Lower leg skin (tissue), 3 donors: ENCODE measurements around the gene TRMT112.

ENCODE experiments used
- CTCF ChIP-seq, 3 donors: fragments of 450-650 bp; IDR thresholded peaks; one replicate each; pipeline ENCODE4 v1.5.1; 2016; ENCODE audit warnings: antibody characterized with exemption in 3 of 3, mild to moderate bottlenecking in 3 of 3, moderate library complexity in 2 of 3
- POLR2A ChIP-seq, 2 donors: fragments of 450-650 bp; IDR thresholded peaks; one replicate each; pipeline ENCODE4 v1.6.1; 2016 to 2017; ENCODE audit warnings: antibody characterized with exemption in 2 of 2, mild to moderate bottlenecking in 1 of 2, moderate library complexity in 1 of 2

DNA sequence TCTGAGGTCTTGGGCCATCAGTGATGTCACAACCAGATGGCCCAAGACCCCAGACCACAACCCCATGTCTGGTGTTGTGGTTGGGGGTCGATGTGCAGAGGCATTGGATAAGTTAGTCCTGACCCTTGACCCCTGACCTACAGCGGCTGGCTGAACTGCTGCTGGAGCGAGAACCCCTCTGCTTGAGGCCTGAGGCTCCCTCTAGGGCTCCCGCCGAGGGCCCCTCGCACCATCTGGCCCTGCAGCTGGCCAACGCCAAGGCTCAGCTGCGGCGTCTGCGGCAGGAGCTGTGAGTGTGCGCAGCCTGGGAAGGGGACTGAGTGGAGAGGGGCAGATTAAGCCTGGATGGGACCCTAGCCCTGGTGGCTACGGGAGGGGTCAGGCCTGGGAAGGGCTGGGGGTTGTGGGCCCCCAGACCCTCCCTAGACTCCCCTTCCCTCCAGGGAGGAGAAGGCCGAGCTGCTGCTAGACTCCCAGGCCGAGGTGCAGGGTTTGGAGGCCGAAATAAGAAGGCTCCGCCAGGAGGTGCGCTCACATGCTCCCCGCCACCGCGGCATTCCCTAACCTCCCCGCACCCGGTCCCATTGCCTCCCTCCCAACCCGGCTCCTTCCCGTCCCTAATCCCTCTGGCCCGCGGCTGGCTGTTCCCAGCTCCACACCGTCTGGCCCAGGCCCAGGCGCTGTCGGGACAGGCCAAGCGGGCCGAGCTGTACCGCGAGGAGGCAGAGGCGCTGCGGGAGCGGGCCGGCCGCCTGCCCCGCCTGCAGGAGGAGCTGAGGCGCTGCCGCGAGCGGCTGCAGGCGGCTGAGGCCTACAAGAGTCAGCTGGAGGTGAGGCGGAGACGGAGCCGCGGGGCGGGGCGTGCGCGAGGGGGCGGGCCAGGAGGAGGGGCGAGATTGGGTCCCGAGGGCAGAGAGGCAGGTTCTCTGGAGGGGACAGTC lies 24.8 kb upstream of the TRMT112 start:
- TF ChIP-seq POLR2A (IDR thresholded peaks at IDR 0.05) (no peak), CTCF (IDR thresholded peaks at IDR 0.05) (no peak)
